ENCODE data around the gene IGFBPL1.

IGFBPL1 gene

GRCh38 chr9:38376021-38376670 lies 48.1 kb downstream of the IGFBPL1 start:
- DNase-seq, result no peak

- DNase-seq, result no peak
Measured at GRCh38 chr9:38375572-38375963, 48.7 kb downstream of the IGFBPL1 start.

GRCh38 chr9:38374847-38375571 lies 49.2 kb downstream of the IGFBPL1 start:
- no peak for DNase-seq

GRCh38 chr9:38373679-38374078 lies 50.6 kb downstream of the IGFBPL1 start:
- no peak for DNase-seq

GRCh38 chr9:38372762-38373619 lies 51.3 kb downstream of the IGFBPL1 start:
- DNase-seq, result no peak

GRCh38 chr9:38371495-38371894 lies 52.8 kb downstream of the IGFBPL1 start:
- DNase-seq, result no peak

GRCh38 chr9:38370176-38370575 lies 54.1 kb downstream of the IGFBPL1 start:
- no peak for DNase-seq

- DNase-seq, result no peak
Measured at GRCh38 chr9:38368731-38369130, 55.5 kb downstream of the IGFBPL1 start.

- DNase-seq, result no peak
Measured at GRCh38 chr9:38367898-38368297, 56.4 kb downstream of the IGFBPL1 start.

GRCh38 chr9:38363589-38363925 lies 60.7 kb downstream of the IGFBPL1 start:
- DNase-seq, result no peak

GRCh38 chr9:38362852-38363588 lies 61.2 kb downstream of the IGFBPL1 start:
- no peak for DNase-seq

- no peak for DNase-seq
Measured at GRCh38 chr9:38361473-38361850, 62.8 kb downstream of the IGFBPL1 start.

- no peak for DNase-seq
Measured at GRCh38 chr9:38360839-38361472, 63.3 kb downstream of the IGFBPL1 start.

GRCh38 chr9:38359689-38360385 lies 64.4 kb downstream of the IGFBPL1 start:
- no peak for DNase-seq

- no peak for DNase-seq
Measured at GRCh38 chr9:38359297-38359653, 65.0 kb downstream of the IGFBPL1 start.

- no peak for DNase-seq
Measured at GRCh38 chr9:38358390-38359296, 65.6 kb downstream of the IGFBPL1 start.

GRCh38 chr9:38357350-38358114 lies 66.7 kb downstream of the IGFBPL1 start:
- no peak for DNase-seq

GRCh38 chr9:38356851-38357250 lies 67.4 kb downstream of the IGFBPL1 start:
- DNase-seq, result no peak

Measured in activated CD8-positive, alpha-beta memory T cell treated with anti-CD3 and anti-CD28 coated beads for 24 hours (primary cell).